NCI-H748 (cell line): ENCODE measurements around the gene TTLL1.
"Not testable (repeated sequence)": the region's sequence is repeated elsewhere in the genome, so short reads cannot be mapped to it uniquely, and the experiment has no call there.

Experiments used
- DNase-seq: peaks from one replicate; lab custom pipeline; 2025; ENCODE audit not compliant: unreplicated experiment; lab: John Stamatoyannopoulos, UW

Gene TTLL1

GRCh38 chr22:43078522-43078921, 10.7 kb downstream of the TTLL1 start:
- peak; percentile 14 for DNase-seq

- DNase-seq, result no peak
Measured at GRCh38 chr22:43077121-43077877, 11.9 kb downstream of the TTLL1 start.

GRCh38 chr22:43066844-43067385, 22.3 kb downstream of the TTLL1 start:
- DNase-seq, result no peak

- no peak for DNase-seq
Measured at GRCh38 chr22:43066134-43066533, 23.1 kb downstream of the TTLL1 start.

- peak; percentile 48 for DNase-seq
Measured at GRCh38 chr22:43060183-43060582, 29.0 kb downstream of the TTLL1 start.

GRCh38 chr22:43057641-43058040, 31.6 kb downstream of the TTLL1 start:
- DNase-seq, result no peak

- DNase-seq, result no peak
Measured at GRCh38 chr22:43053176-43053575, 36.0 kb downstream of the TTLL1 start.

GRCh38 chr22:43050995-43051394, 38.2 kb downstream of the TTLL1 start:
- DNase-seq, result peak; percentile 20

- no peak for DNase-seq
Measured at GRCh38 chr22:43047605-43048004, 41.6 kb downstream of the TTLL1 start.

- DNase-seq, result no peak
Measured at GRCh38 chr22:43044290-43044712, 44.9 kb downstream of the TTLL1 start.

GRCh38 chr22:43042101-43042780, 47.0 kb downstream of the TTLL1 start:
- peak; percentile 25 for DNase-seq

- DNase-seq, result peak; percentile 67
Measured at GRCh38 chr22:43039800-43040199, 49.4 kb downstream of the TTLL1 start.

- DNase-seq, result no peak
Measured at GRCh38 chr22:43038325-43038724, 50.9 kb downstream of the TTLL1 start.

GRCh38 chr22:43036282-43036829, 52.8 kb downstream of the TTLL1 start:
- DNase-seq, result peak; percentile 50

- DNase-seq, result no peak
Measured at GRCh38 chr22:43035250-43035649, 53.9 kb downstream of the TTLL1 start.

GRCh38 chr22:43031617-43032016, 57.6 kb downstream of the TTLL1 start:
- DNase-seq, result no peak

GRCh38 chr22:43018615-43019014, 70.6 kb downstream of the TTLL1 start:
- DNase-seq, result no peak

GRCh38 chr22:43017525-43018460, 71.4 kb downstream of the TTLL1 start:
- no peak for DNase-seq

GRCh38 chr22:43016150-43016549, 73.0 kb downstream of the TTLL1 start:
- not testable (repeated sequence) for DNase-seq

GRCh38 chr22:43015677-43016042, 73.5 kb downstream of the TTLL1 start:
- DNase-seq, result no peak
